AG04449 (cell line): ENCODE data around the gene NKRF.
"Not testable (repeated sequence)": the region's sequence is repeated elsewhere in the genome, so short reads cannot be mapped to it uniquely, and the experiment has no call there.

Experiments
- CTCF ChIA-PET: fragments of 350-600 bp; formaldehyde crosslinking; extraction: SDS; loops from one replicate; lab custom pipeline; 2021; ENCODE audit warnings: antibody characterized with exemption; lab: Yijun Ruan, JAX
- POLR2A ChIA-PET: fragments of 400-600, 350-600 bp; formaldehyde crosslinking; extraction: SDS; loops from one replicate; lab custom pipeline; 2020; ENCODE audit warnings: antibody characterized with exemption, inconsistent platforms; lab: Yijun Ruan, JAX
- DNase-seq: peaks from one replicate; pipeline ENCODE4 v3.0.0-alpha.2; 2010; ENCODE audit warnings: low read depth, low spot score
- H3K4me3 ChIP-seq: 2 replicates; pipeline ENCODE4 v1.5.1; 2011; ENCODE audit warnings: low read depth, mild to moderate bottlenecking, control low read depth, low read length
- TF ChIP-seq, protein P1 (sequence below): IDR thresholded peaks from one replicate; pipeline ENCODE4 v1.5.1; 2011; ENCODE audit warnings: mild to moderate bottlenecking, moderate library complexity, low read length, control low read depth, inconsistent platforms; ENCODE audit not compliant: insufficient read depth; ENCODE audit errors: missing control alignments

Gene NKRF

DNA sequence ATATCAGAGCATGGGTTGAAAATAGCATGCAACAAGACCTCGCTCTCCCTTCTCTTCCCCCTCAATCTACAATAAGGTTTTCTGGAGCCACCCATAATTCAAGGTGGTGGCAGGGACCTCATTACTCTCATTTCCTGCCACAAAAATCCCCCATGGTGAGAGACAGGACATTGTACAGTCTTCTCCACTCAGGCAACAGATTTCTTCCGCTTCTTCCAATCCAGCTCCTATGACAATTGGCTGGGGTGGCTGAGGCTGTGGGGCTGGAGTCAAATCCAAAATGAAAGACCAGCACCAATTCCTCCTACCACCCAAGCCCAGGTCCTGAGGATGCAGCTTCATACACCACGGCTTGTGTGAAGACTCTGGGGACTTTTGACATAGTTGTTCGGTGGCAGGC is 40.3 kb upstream of the NKRF start:
- no peak overlapping the region for H3K4me3 ChIP-seq
- TF ChIP-seq, protein P1, sequence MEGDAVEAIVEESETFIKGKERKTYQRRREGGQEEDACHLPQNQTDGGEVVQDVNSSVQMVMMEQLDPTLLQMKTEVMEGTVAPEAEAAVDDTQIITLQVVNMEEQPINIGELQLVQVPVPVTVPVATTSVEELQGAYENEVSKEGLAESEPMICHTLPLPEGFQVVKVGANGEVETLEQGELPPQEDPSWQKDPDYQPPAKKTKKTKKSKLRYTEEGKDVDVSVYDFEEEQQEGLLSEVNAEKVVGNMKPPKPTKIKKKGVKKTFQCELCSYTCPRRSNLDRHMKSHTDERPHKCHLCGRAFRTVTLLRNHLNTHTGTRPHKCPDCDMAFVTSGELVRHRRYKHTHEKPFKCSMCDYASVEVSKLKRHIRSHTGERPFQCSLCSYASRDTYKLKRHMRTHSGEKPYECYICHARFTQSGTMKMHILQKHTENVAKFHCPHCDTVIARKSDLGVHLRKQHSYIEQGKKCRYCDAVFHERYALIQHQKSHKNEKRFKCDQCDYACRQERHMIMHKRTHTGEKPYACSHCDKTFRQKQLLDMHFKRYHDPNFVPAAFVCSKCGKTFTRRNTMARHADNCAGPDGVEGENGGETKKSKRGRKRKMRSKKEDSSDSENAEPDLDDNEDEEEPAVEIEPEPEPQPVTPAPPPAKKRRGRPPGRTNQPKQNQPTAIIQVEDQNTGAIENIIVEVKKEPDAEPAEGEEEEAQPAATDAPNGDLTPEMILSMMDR: no peak
- DNase-seq: no peak
- CTCF ChIA-PET: interaction anchor here (0.9 kb wide), 1 partner anchor 36 kb away, joined by 3 read pairs; no protein-coding TSS in a partner anchor
- POLR2A ChIA-PET: no interaction called here

DNA sequence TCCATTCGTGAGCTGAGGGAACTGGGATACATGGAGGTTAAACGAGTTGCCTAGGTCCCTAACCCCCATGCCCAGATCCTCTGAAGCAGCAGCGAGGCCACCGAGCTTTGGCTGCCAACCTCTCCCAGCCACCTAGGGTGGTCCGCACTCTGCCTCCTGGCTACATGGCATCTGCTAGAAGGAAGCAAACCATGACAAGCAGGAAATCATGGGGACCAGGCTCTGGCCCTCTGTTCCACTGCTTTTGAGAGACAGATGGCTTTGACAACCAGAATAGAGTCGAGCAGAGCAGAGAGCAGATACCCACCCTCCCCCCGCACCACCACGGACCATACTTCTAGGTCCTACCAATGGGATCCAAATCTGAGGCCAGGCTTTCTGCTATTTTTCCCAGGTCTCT is 37.5 kb upstream of the NKRF start:
- POLR2A ChIA-PET: no interaction called here
- TF ChIP-seq, protein P1: no peak
- no peak overlapping the region for H3K4me3 ChIP-seq
- DNase-seq: no peak
- CTCF ChIA-PET: no interaction called here

DNA sequence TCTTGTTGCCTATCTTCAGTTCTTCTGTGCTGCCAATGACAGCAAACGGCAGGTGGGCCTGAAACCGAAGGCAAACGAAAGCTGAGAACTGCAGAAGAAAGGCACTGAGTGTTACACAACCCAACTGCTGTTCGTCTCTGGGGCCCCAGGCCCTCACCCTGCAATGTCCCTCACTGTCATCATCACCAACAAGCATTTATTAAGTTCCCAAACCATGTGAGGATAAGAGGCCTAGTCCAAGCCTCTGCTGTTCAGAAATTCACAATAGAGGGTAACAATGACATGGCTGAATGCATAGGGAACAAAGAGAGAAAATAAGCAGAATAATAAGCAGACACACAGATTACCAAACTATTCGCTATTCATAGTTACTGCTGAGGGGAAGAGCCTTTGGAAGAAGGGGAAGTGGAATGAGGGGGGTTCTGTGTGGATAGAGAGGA is 34.5 kb upstream of the NKRF start:
- TF ChIP-seq, protein P1: no peak
- POLR2A ChIA-PET: no interaction called here
- CTCF ChIA-PET: no interaction called here
- DNase-seq: no peak
- no peak overlapping the region for H3K4me3 ChIP-seq

DNA sequence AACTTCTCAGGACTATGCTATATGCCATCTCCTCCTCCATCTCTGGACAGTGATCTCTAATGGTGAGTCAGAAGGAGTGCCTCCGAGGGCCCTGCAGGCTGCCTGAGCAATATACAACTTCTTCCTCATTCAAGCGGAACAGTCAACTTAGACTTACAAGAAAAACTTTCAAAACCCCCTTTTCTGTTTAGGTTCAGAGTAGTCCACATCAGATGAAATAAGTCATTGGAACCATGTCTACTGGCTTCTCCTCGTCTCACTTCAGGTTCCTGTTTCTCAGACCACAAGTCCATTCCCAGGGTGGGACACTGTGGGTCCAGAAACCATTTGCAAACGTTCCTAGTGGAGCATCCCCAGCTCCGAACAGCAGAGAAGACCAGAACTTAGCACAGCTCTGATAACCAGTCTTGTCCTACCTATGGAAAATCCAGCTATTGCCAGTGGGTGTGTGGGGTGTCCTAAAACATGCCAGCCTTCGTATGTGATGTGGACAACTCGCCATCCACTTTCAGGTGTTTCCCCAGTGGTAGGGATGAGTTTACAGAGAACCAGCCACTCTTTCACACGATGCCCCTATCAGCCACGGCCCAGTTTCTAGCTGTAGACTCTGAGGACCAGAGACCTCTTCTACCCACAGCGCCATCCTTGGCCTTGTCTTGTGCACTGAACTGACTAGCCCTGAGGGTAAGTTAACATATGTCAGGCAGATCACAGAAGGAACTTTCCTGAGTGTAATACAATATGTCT is 32.7 kb upstream of the NKRF start:
- TF ChIP-seq, protein P1: no peak
- DNase-seq: no peak
- ChIA-PET CTCF (no interaction called here), POLR2A (no interaction called here)
- no peak overlapping the region for H3K4me3 ChIP-seq

DNA sequence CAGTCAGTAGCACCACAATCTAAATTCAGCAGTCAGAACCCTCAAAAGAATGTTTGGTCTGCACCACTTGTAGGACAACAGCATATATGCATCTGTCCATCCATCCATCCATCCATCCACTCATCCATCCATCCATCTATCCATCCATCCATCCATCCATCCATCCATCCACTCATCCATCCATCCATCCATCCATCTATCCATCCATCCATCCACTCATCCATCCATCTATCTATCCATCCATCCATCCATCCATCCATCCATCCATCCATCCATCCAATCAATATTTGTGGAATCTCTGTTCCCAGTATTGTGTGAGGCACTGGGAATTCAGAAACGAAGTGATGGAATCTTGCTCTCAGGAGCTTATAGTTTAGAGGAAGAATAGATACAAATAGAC is 31.2 kb upstream of the NKRF start:
- POLR2A ChIA-PET, H3K4me3 ChIP-seq, CTCF ChIA-PET, DNase-seq: not testable (repeated sequence)

DNA sequence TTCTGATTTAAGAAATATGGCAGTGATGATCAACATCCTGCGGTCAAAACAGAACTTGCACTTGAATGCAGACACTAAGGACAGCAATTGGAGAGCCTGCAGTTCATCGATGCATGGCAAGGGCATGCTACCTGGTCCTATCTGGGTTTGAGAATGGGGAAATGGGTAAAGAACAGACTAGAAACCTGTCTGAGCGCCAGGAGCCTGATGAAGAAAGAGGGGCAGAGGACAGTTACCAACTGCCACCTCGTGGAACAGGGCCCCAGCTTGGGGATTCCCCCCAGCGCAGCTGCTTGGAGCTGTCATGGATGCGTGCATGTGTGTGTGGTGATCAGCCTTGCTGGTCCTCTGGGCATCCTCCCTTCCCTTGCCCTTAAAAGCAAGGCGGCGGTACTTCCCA is 30.2 kb upstream of the NKRF start:
- ChIA-PET POLR2A (no interaction called here), CTCF (no interaction called here)
- TF ChIP-seq, protein P1: no peak
- DNase-seq: no peak
- no peak overlapping the region for H3K4me3 ChIP-seq

DNA sequence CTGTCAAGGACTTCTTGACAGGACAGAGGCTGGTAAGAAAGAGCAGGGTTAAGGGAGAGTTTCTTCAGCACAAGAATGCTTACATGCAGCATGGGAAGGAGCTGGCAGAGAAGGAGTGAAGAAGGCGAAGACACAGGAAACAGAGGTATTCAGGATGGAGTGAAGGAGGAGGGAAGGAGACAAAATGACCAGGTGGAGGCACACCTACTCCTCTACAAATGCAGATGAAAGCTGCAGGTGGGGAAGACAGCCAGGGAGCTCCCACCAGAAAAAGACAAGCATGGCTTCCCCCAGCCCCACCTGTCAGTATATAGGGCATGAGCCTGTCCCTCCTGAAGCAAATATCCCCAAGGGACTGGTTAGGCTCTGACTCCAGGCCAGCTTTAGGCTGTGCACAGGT is 29.6 kb upstream of the NKRF start:
- POLR2A ChIA-PET: no interaction called here
- H3K4me3 ChIP-seq: no peak overlapping the region
- TF ChIP-seq, protein P1: no peak
- DNase-seq: no peak
- CTCF ChIA-PET: no interaction called here
